Epithelial cell of esophagus (primary cell): Measurements from ENCODE around the gene CDH20.
"Not testable (repeated sequence)": the region's sequence is repeated elsewhere in the genome, so short reads cannot be mapped to it uniquely, and the experiment has no call there.

Experiments used
- DNase-seq: peaks from one replicate; pipeline ENCODE4 v3.0.0; 2010; ENCODE audit warnings: low read depth
- H3K4me3 ChIP-seq: 2 replicates; pipeline ENCODE4 v1.5.1; 2011; ENCODE audit warnings: mild to moderate bottlenecking, low read length, control low read depth
- CTCF ChIP-seq: IDR thresholded peaks from 2 replicates; pipeline ENCODE4 v1.5.1; 2011; ENCODE audit warnings: low read depth, mild to moderate bottlenecking, low read length, control low read depth, inconsistent platforms; ENCODE audit not compliant: insufficient read depth; ENCODE audit errors: missing control alignments

Gene CDH20

DNA sequence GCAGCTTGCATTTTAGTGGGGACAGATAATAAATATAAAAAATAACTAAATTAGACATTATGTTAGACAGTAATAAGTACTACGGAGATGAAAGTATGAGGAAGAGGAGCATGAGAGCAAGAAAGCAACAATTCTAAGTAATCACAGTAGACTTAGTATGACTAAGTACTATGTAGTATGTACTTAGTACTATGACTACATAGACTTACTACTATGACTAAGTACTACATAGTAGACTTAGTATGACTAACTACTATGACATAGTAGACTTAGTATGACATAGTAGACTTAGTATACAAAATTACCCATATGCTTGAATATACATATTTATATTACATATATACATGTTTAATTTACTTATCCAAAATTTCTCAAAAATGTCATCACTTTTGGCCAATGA is 29.3 kb downstream of the CDH20 start:
- DNase-seq: no peak
- no peak overlapping the region for H3K4me3 ChIP-seq
- TF ChIP-seq CTCF: no peak

GRCh38 chr18:61364953-61365352 is 31.7 kb downstream of the CDH20 start:
- DNase-seq: no peak
- H3K4me3 ChIP-seq: no peak overlapping the region
- TF ChIP-seq CTCF: no peak

DNA sequence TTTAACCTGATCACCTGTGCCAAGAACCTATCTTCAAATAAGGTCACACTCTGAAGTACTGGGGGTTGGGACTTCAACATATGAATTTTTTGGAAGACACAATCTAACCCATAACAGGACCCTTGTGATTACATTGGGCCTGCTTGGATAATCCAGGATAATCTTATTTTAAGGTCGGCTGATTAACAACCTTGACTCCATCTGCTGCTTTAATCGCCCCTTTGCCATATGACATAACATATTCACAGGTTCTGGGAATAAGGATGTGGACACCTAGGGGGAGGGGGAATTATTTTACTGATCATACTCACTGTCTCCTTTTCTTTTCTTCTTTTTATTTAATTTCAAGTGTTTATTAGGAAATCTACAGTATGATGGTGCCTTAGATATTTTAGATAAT is 34.8 kb downstream of the CDH20 start:
- H3K4me3 ChIP-seq: no peak overlapping the region
- DNase-seq: no peak
- no peak for TF ChIP-seq CTCF

GRCh38 chr18:61369671-61370070 is 36.4 kb downstream of the CDH20 start:
- not testable (repeated sequence) for H3K4me3 ChIP-seq, DNase-seq

GRCh38 chr18:61371111-61371510 is 37.9 kb downstream of the CDH20 start:
- DNase-seq: no peak
- TF ChIP-seq CTCF: no peak
- H3K4me3 ChIP-seq: no peak overlapping the region

DNA sequence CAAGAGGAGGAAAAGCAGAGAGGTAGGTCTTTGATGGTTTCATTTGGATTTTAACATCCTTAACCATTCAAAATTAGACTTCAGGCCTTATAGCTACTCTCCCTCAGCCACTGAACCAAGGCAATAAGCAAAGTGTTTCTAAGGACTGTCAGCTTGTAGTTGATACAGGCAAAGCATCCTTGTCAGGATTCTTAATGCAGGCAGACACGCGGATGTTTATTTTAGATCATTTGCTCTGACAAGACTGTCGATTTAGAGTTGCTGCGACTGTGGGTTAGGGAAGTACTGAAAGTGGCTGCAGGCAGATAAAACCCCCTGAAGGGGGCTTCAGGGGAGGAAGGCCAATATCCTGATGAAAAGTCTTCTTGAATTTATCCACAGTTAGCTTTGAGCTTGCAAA is 46.6 kb downstream of the CDH20 start:
- H3K4me3 ChIP-seq: no peak overlapping the region
- no peak for DNase-seq
- no peak for TF ChIP-seq CTCF

GRCh38 chr18:61388010-61388409 is 54.8 kb downstream of the CDH20 start:
- H3K4me3 ChIP-seq: no peak overlapping the region
- TF ChIP-seq CTCF: no peak
- no peak for DNase-seq

GRCh38 chr18:61394983-61395382 is 61.8 kb downstream of the CDH20 start:
- no peak for TF ChIP-seq CTCF
- no peak for DNase-seq
- H3K4me3 ChIP-seq: no peak overlapping the region
